Breast epithelium (tissue), 3 donors: ENCODE data around the gene ADRA2B.

ENCODE experiments used
- CTCF ChIP-seq, 3 donors: fragments of 450-650 bp; IDR thresholded peaks; one replicate each; pipeline ENCODE4 v1.5.1; 2016 to 2017; ENCODE audit warnings: antibody characterized with exemption in 3 of 3, mild to moderate bottlenecking in 3 of 3, moderate library complexity in 3 of 3
- POLR2A ChIP-seq: fragments of 450-650 bp; IDR thresholded peaks from one replicate; pipeline ENCODE4 v1.6.1; 2016; ENCODE audit warnings: antibody characterized with exemption, mild to moderate bottlenecking, moderate library complexity

DNA sequence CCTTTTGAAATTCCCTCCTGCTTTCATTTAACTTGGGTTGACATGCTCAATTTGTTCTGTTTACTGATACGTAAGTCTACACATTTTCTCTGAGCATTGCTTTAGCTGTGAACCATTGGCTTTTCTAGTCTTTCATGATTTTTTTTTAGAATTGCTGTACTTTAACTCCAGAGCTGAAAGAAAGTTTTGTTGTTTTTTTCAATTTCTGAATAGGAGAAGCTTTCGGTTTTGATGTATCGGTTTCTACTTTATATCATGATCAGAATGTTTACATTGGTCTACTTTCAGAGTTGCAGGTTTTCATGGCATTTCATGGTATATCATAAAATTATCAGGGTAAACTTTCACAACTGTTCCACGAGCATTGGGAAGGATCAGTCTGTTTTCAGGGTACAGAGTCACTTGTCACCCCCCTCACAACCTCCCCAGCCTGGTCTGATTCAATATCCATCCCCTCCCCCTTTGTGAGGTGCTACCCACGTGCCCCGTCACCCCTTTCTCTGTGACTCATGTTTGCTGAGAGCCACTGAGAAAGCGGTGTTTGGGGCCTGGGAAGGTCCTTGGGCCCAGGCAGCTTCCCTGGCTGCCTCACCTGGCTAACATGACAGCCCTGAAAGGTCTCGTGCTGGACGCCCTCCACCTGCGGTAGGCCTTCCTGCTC, 14.9 kb upstream of the ADRA2B start:
- TF ChIP-seq CTCF (IDR thresholded peaks at IDR 0.05) (no peak), POLR2A (no peak)
